A673 (cell line): ENCODE data around the gene MTF2. TPM values are rescaled to one million over a fixed set of nuclear protein-coding genes. Genes with fewer than 3 reads are reported as not detected.

Source experiments
- BruUV-seq: library from RNA; stranded (reverse); fragments of 400-500 nt; replicated peaks from 2 replicates; lab custom pipeline; 2021; lab: Mats Ljungman, UMichigan
- CTCF ChIA-PET: fragments of 300-600 bp; sonication (Branson Sonifier 250); formaldehyde crosslinking; loops from one replicate; lab custom pipeline; 2022; ENCODE audit warnings: antibody characterized with exemption; lab: Charles Lee
- POLR2A ChIA-PET: fragments of 300-600 bp; sonication (Branson Sonifier 250); formaldehyde crosslinking; loops from one replicate; lab custom pipeline; 2022; ENCODE audit warnings: antibody characterized with exemption; ENCODE audit not compliant: low non-redundant PET; lab: Charles Lee
- DNase-seq: peaks from one replicate; pipeline ENCODE4 v3.0.0-alpha.2; 2015; ENCODE audit warnings: low spot score
- H3K27ac ChIP-seq: fragments of 200-600 bp; sonication (generic); 2 replicates; pipeline ENCODE4 v1.5.1; 2016; ENCODE audit warnings: mixed run types, low read depth, mild to moderate bottlenecking, mixed read lengths, antibody characterized with exemption, low read length; ENCODE audit not compliant: poor library complexity, severe bottlenecking
- H3K27me3 ChIP-seq: fragments of 200-600 bp; sonication (generic); replicated peaks from 2 replicates; pipeline ENCODE4 v1.6.1; 2017; ENCODE audit warnings: mixed run types, low read depth, mild to moderate bottlenecking, mixed read lengths, antibody characterized with exemption, low read length; ENCODE audit not compliant: insufficient read depth, poor library complexity
- H3K36me3 ChIP-seq: fragments of 200-600 bp; sonication (generic); 2 replicates; pipeline ENCODE4 v1.6.1; 2016; ENCODE audit warnings: mixed run types, mild to moderate bottlenecking, mixed read lengths, antibody characterized with exemption, low read length; ENCODE audit not compliant: insufficient read depth, poor library complexity, severe bottlenecking
- H3K4me1 ChIP-seq: fragments of 200-600 bp; sonication (generic); 2 replicates; pipeline ENCODE4 v1.6.1; 2017; ENCODE audit warnings: mixed run types, mild to moderate bottlenecking, mixed read lengths, antibody characterized with exemption, low read length; ENCODE audit not compliant: insufficient read depth, poor library complexity, severe bottlenecking
- H3K4me3 ChIP-seq: fragments of 200-600 bp; sonication (generic); 2 replicates; pipeline ENCODE4 v1.5.1; 2016; ENCODE audit warnings: low read depth, mixed run types, mild to moderate bottlenecking, mixed read lengths, low read length; ENCODE audit not compliant: poor library complexity, severe bottlenecking
- H3K9me3 ChIP-seq: fragments of 200-600 bp; sonication (generic); 2 replicates; pipeline ENCODE4 v1.6.1; 2016; ENCODE audit warnings: mixed run types, low read depth, mild to moderate bottlenecking, mixed read lengths, antibody characterized with exemption, low read length; ENCODE audit not compliant: poor library complexity, severe bottlenecking
- EZH2 ChIP-seq: fragments of 200-600 bp; sonication (generic); IDR thresholded peaks from 2 replicates; pipeline ENCODE4 v1.6.1; 2017; ENCODE audit warnings: borderline replicate concordance, low read depth, mild to moderate bottlenecking, mixed read lengths, antibody characterized with exemption, low read length; ENCODE audit not compliant: poor library complexity, severe bottlenecking
- intact Hi-C: fragments of 100-400 bp; cut with micrococcal nuclease; formaldehyde crosslinking; loops from one replicate; pipeline ENCODE4 v1.10.0; 2022; ENCODE audit not compliant: unreplicated experiment
- total RNA-seq: library from RNA; stranded (reverse); gene quantifications from 2 replicates; pipeline ENCODE4 v1.2.3, GENCODE V29; 2021
- TF ChIP-seq, protein P1 (sequence below): fragments of 300-800, 200-600 bp; sonication (generic); conservative IDR thresholded peaks from 2 replicates; pipeline ENCODE4 v1.5.1; 2017; ENCODE audit warnings: low read depth, mild to moderate bottlenecking, antibody characterized with exemption, low read length, moderate library complexity, mixed read lengths

Gene MTF2
- total RNA-seq, 1 experiment from 2014 or later = 68.5 TPM

DNA sequence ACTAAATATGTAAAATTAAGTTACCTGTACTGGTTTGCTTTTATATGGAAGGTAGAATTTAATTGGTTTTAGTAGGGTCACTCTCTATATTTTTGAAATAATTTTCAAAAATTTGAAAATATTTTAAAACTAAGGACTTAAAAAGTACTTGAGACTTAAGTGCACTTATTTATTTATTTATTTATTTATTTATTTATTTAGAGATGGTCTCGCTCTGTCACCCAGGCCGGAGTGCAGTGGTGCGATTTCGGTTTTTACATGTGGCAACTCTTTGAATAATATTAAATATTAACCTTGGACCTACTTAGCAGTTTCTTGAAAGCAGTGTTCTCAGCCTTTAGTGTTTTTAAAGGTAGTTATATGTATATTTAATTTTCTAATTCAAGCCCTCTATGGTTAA, 64.7 kb downstream of the MTF2 start:
- Histone ChIP-seq H3K9me3 (no peaks in the 10 kb centered on the region), H3K27ac (no peak overlapping the region), H3K4me3 (no peak overlapping the region), H3K36me3 (peaks cover 14% of the 10 kb centered on the region), H3K27me3 (no peaks in the 10 kb centered on the region), H3K4me1 (no peaks in the 10 kb centered on the region)
- ChIA-PET POLR2A (no interaction called here), CTCF (no interaction called here)
- BruUV-seq = no TSS peak
- no peak for TF ChIP-seq EZH2
- TF ChIP-seq, protein P1, sequence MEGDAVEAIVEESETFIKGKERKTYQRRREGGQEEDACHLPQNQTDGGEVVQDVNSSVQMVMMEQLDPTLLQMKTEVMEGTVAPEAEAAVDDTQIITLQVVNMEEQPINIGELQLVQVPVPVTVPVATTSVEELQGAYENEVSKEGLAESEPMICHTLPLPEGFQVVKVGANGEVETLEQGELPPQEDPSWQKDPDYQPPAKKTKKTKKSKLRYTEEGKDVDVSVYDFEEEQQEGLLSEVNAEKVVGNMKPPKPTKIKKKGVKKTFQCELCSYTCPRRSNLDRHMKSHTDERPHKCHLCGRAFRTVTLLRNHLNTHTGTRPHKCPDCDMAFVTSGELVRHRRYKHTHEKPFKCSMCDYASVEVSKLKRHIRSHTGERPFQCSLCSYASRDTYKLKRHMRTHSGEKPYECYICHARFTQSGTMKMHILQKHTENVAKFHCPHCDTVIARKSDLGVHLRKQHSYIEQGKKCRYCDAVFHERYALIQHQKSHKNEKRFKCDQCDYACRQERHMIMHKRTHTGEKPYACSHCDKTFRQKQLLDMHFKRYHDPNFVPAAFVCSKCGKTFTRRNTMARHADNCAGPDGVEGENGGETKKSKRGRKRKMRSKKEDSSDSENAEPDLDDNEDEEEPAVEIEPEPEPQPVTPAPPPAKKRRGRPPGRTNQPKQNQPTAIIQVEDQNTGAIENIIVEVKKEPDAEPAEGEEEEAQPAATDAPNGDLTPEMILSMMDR = no peak
- no peak for DNase-seq
- intact Hi-C loops = no loop called here

DNA sequence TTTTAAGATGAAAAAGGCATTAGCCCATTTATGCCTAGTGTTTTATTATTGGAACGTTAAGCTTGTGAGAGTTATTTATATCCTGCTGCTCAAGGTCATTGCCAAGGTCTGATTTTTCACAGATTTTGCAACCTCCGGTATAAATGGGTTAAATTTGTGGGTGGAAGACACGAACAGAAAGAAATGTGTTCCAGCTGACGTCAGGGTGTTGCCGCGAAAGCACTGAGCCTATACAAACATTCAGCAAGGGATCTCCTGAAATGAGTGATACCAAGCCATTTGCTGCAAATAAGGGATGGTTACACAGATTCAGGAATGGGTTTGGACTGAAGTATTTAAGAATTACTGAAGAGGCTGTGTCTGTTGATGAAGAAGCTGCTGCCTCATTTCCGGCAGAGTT, 68.9 kb downstream of the MTF2 start:
- DNase-seq = no peak
- intact Hi-C loops = no loop called here
- CTCF ChIA-PET = no interaction called here
- H3K9me3 ChIP-seq = no peaks in the 10 kb centered on the region
- no peaks in the 10 kb centered on the region for H3K27me3 ChIP-seq
- no peak overlapping the region for H3K27ac ChIP-seq
- no peaks in the 10 kb centered on the region for H3K4me1 ChIP-seq
- no TSS peak for BruUV-seq
- H3K4me3 ChIP-seq = no peak overlapping the region
- peaks cover 5% of the 10 kb centered on the region for H3K36me3 ChIP-seq
- POLR2A ChIA-PET = no interaction called here
- TF ChIP-seq EZH2 = no peak
- TF ChIP-seq, protein P1 = no peak

DNA sequence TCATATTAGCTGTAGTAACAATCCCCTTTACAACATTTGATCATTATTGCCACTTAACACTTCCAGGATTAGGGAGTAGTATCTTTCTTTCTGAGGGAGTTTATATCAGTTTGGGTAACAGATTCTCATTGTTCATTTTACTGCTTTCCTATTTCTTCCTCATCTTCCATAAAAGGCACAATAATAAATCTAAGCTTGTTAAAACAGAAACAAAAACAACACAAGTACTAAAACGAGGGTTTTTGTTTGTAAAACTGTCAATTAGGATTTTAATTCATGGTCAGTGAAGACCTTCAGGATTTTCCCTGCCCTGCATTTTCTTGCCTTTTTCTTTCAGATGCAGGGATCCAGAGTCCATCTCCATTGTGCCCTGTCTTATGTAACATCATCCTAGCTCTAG, 71.6 kb downstream of the MTF2 start:
- no peak for DNase-seq
- Histone ChIP-seq H3K4me3 (no peak overlapping the region), H3K9me3 (no peaks in the 10 kb centered on the region), H3K27me3 (no peaks in the 10 kb centered on the region), H3K36me3 (peaks cover 19% of the 10 kb centered on the region), H3K4me1 (no peaks in the 10 kb centered on the region), H3K27ac (no peak overlapping the region)
- no TSS peak for BruUV-seq
- ChIA-PET POLR2A (no interaction called here), CTCF (no interaction called here)
- TF ChIP-seq EZH2 = no peak
- TF ChIP-seq, protein P1 = no peak
- intact Hi-C loops = no loop called here
